Keratinocyte (primary cell): ENCODE results near the gene ANXA2R. TPM values are rescaled to one million over a fixed set of nuclear protein-coding genes. Genes with fewer than 3 reads are reported as not detected.
"Not testable (repeated sequence)": the region's sequence is repeated elsewhere in the genome, so short reads cannot be mapped to it uniquely, and the experiment has no call there.

Source experiments
- DNase-seq: peaks from one replicate; pipeline ENCODE4 v3.0.0-alpha.2; 2011; ENCODE audit warnings: low read depth, missing footprints, low spot score
- FAIRE-seq: peaks from 2 replicates; lab custom pipeline; 2011; peaks lifted over from hg19 to GRCh38; lab: Jason Lieb, UNC
- H2AFZ ChIP-seq: 2 replicates; pipeline ENCODE4 v1.6.0; 2012; ENCODE audit warnings: low read length, control low read depth, inconsistent platforms; ENCODE audit not compliant: control insufficient read depth
- H3K27ac ChIP-seq: 2 replicates; pipeline ENCODE4 v1.5.1; 2011; ENCODE audit warnings: low read length; ENCODE audit not compliant: control insufficient read depth, insufficient read depth
- H3K27me3 ChIP-seq: 3 replicates; pipeline ENCODE4 v1.6.0; 2011; ENCODE audit warnings: low read length; ENCODE audit not compliant: control insufficient read depth, insufficient read depth; ENCODE audit errors: extremely low read depth
- H3K36me3 ChIP-seq, 2 experiments: 2 replicates in 1 of 2; 3 replicates in 1 of 2; pipeline ENCODE4 v1.5.1; 2011; ENCODE audit warnings: low read length in 2 of 2, mild to moderate bottlenecking in 1 of 2; ENCODE audit not compliant: control insufficient read depth in 2 of 2, insufficient read depth in 2 of 2; ENCODE audit errors: extremely low read depth in 1 of 2
- H3K4me1 ChIP-seq: 3 replicates; pipeline ENCODE4 v1.5.1; 2011; ENCODE audit warnings: low read length; ENCODE audit not compliant: control insufficient read depth, insufficient read depth; ENCODE audit errors: extremely low read depth
- H3K4me2 ChIP-seq: 3 replicates; pipeline ENCODE4 v1.6.0; 2011; ENCODE audit warnings: low read depth, low read length; ENCODE audit not compliant: control insufficient read depth, insufficient read depth; ENCODE audit errors: extremely low read depth
- H3K4me3 ChIP-seq, 3 experiments: fragments of 200-600 bp in 1 of 3; sonication (generic) in 1 of 3; 2 replicates in 2 of 3; 3 replicates in 1 of 3; pipeline ENCODE4 v1.5.1; 2011 to 2016; ENCODE audit warnings: low read length in 3 of 3, mild to moderate bottlenecking in 3 of 3, control low read depth in 2 of 3, inconsistent platforms in 1 of 3, low read depth in 1 of 3, mixed read lengths in 1 of 3, mixed run types in 1 of 3, moderate library complexity in 1 of 3; ENCODE audit not compliant: control insufficient read depth in 2 of 3, insufficient read depth in 2 of 3; ENCODE audit errors: extremely low read depth in 1 of 3
- H3K79me2 ChIP-seq: 2 replicates; pipeline ENCODE4 v1.6.0; 2012; ENCODE audit warnings: low read length; ENCODE audit not compliant: control insufficient read depth, insufficient read depth
- H3K9ac ChIP-seq: 3 replicates; pipeline ENCODE4 v1.6.0; 2011; ENCODE audit warnings: low read length; ENCODE audit not compliant: control insufficient read depth, insufficient read depth; ENCODE audit errors: extremely low read depth
- H3K9me1 ChIP-seq: 3 replicates; pipeline ENCODE4 v1.6.0; 2011; ENCODE audit warnings: low read length; ENCODE audit not compliant: control insufficient read depth, insufficient read depth; ENCODE audit errors: extremely low read depth
- H3K9me3 ChIP-seq: 2 replicates; pipeline ENCODE4 v1.5.1; 2012; ENCODE audit warnings: low read depth, low read length; ENCODE audit not compliant: control insufficient read depth
- H4K20me1 ChIP-seq: 3 replicates; pipeline ENCODE4 v1.6.0; 2011; ENCODE audit warnings: low read length; ENCODE audit not compliant: control insufficient read depth, insufficient read depth; ENCODE audit errors: extremely low read depth
- EZH2 ChIP-seq: IDR thresholded peaks from one replicate; pipeline ENCODE4 v1.6.1; 2012; ENCODE audit warnings: inconsistent platforms, mild to moderate bottlenecking, low read length, moderate library complexity
- dilution Hi-C: fragments of 300-500 bp; cut with MboI; formaldehyde crosslinking; loops from one replicate; pipeline ENCODE4 v1.7.0; 2020; ENCODE audit warnings: low sequenced_read_pairs; ENCODE audit not compliant: extremely low pct_ligation_motif_present
- polyA plus RNA-seq, 5 experiments: library from polyadenylated mRNA; depleted of rRNA in 3 of 5; stranded (reverse) in 3 of 5; stranded (forward) in 1 of 5; unstranded in 1 of 5; fragments of >200 nt; gene quantifications; 1 replicate in 1 of 5; 2 replicates in 3 of 5; 3 replicates in 1 of 5; pipeline versions ENCODE4 v1.2.1 to v1.2.3, GENCODE V29; 2011 to 2012; ENCODE audit warnings: missing spikeins in 2 of 5, low read depth in 1 of 5, low replicate concordance in 1 of 5
- TF ChIP-seq, protein P1 (sequence below), 3 experiments: IDR thresholded peaks in 1 of 3; conservative IDR thresholded peaks in 1 of 3; optimal IDR thresholded peaks in 1 of 3; 2 replicates in 2 of 3; 3 replicates in 1 of 3; pipeline versions ENCODE3 to v1.5.1; 2011; ENCODE audit warnings: low read length in 3 of 3, mild to moderate bottlenecking in 3 of 3, moderate library complexity in 2 of 3, control low read depth in 1 of 3, inconsistent platforms in 1 of 3; ENCODE audit not compliant: insufficient read depth in 2 of 3; ENCODE audit errors: extremely low read depth in 1 of 3

Gene ANXA2R
- polyA plus RNA-seq, 1 donor (not counting 4 experiments of a cell fraction or from before 2014, with no cell fraction given): 0.17 TPM

DNA sequence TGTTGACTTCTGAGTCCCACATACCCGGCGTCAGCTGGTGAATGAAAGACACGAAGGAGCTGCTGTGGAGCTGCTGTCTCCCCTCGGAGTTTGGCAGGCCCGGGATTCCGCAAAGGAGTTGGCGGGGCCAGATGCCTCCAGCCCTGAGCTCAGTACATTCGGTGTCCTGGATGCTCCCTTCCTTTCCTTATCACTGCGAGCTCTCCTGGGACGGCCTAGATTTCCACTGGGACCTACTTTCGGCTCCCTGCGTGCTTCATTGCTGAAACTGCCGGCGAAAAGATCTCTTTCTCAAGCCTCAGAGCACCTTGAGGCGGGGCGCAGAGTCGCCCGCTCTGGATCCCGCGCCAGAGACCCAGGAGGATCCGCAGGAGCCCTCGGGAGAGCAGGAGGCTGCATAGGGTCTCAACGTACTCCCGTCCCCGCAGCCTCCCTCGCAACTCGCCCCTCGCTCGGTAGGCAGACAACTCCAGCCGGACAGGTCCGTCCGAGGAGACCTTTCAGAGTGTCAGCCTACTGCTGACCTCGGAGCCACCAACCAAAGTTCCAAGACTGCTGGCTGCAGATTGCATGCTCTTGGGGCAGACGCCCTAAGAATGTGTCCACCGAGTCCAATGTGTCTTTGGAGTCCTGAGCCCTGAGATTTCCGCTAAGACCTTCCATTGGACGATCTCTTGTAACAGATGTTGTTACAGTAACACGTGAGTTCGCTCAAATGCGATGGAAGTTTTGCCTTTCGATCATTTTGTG lies 6.1 kb downstream of the ANXA2R start:
- H2AFZ ChIP-seq: peak overlapping the region; percentile 60
- TF ChIP-seq, protein P1, sequence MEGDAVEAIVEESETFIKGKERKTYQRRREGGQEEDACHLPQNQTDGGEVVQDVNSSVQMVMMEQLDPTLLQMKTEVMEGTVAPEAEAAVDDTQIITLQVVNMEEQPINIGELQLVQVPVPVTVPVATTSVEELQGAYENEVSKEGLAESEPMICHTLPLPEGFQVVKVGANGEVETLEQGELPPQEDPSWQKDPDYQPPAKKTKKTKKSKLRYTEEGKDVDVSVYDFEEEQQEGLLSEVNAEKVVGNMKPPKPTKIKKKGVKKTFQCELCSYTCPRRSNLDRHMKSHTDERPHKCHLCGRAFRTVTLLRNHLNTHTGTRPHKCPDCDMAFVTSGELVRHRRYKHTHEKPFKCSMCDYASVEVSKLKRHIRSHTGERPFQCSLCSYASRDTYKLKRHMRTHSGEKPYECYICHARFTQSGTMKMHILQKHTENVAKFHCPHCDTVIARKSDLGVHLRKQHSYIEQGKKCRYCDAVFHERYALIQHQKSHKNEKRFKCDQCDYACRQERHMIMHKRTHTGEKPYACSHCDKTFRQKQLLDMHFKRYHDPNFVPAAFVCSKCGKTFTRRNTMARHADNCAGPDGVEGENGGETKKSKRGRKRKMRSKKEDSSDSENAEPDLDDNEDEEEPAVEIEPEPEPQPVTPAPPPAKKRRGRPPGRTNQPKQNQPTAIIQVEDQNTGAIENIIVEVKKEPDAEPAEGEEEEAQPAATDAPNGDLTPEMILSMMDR (optimal IDR thresholded peaks at IDR 0.05 in 1 of 3, IDR thresholded peaks at IDR 0.05 in 1 of 3, conservative IDR thresholded peaks at IDR 0.05 in 1 of 3; ENCODE audit: extremely low read depth in 1 of 3, insufficient read depth in 2 of 3, low read length in 3 of 3): no peak
- TF ChIP-seq EZH2: no peak
- H3K9me3 ChIP-seq: no peaks in the 10 kb centered on the region
- peak overlapping the region; percentile 38 for H3K4me2 ChIP-seq
- peak overlapping the region in 1 of 3 experiments; percentile 5 for H3K4me3 ChIP-seq
- H3K79me2 ChIP-seq: peaks cover 6% of the 10 kb centered on the region
- H3K27ac ChIP-seq: no peak overlapping the region
- H3K36me3 ChIP-seq: peaks cover 0 to 2% of the 10 kb centered on the region in 2 experiments
- FAIRE-seq (no peak), DNase-seq (no peak)
- H3K9me1 ChIP-seq: no peaks in the 10 kb centered on the region
- H4K20me1 ChIP-seq: no peaks in the 10 kb centered on the region
- no peaks in the 10 kb centered on the region for H3K27me3 ChIP-seq
- dilution Hi-C loops: no loop called here
- H3K4me1 ChIP-seq: peaks cover 15% of the 10 kb centered on the region
- H3K9ac ChIP-seq: no peak overlapping the region

DNA sequence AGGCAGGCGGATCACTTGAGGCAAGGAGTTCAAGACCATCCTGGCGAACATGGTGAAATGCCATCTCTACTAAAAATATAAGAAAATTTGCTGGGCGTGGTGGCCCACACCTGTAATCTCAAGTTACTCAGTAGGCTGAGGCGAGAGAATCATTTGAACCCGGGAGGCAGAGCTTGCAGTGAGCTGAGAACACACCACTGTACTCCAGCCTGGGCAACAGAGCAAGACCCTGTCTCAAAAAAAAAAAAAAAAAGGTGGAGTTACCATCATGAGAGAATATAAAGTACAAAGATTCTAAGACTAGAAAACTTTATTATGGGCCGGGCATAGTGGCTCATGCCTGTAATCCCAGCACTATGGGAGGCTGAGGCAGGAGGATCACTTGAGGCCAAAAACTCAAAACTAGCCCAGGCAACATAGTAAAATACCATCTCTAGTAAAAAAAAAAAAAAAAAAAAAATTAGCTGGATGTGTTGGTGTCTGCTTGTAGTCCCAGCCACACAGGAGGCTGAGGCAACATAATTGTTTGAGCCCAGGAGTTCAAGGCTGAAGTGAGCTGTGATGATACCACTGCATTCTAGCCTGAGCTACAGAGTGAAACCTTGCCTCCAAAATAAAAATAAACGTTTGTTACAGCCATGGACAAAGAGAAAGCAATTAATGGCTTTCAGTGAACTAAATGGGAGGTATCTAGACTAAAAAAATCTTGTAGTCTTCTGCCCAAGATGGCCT lies 12.9 kb downstream of the ANXA2R start:
- Histone ChIP-seq H3K27me3 (no peaks in the 10 kb centered on the region), H3K9ac (no peak overlapping the region), H3K4me3 (no peak overlapping the region), H3K4me2 (no peak overlapping the region), H3K36me3 (no peaks in the 10 kb centered on the region), H3K27ac (no peak overlapping the region), H2AFZ (no peak overlapping the region), H3K4me1 (no peaks in the 10 kb centered on the region), H3K79me2 (no peaks in the 10 kb centered on the region), H3K9me3 (no peaks in the 10 kb centered on the region), H3K9me1 (no peaks in the 10 kb centered on the region), H4K20me1 (no peaks in the 10 kb centered on the region)
- DNase-seq (no peak), FAIRE-seq (no peak)
- dilution Hi-C loops: no loop called here
- TF ChIP-seq, protein P1 (optimal IDR thresholded peaks at IDR 0.05 in 1 of 3, IDR thresholded peaks at IDR 0.05 in 1 of 3, conservative IDR thresholded peaks at IDR 0.05 in 1 of 3; ENCODE audit: extremely low read depth in 1 of 3, insufficient read depth in 2 of 3, low read length in 3 of 3): no peak
- no peak for TF ChIP-seq EZH2

DNA sequence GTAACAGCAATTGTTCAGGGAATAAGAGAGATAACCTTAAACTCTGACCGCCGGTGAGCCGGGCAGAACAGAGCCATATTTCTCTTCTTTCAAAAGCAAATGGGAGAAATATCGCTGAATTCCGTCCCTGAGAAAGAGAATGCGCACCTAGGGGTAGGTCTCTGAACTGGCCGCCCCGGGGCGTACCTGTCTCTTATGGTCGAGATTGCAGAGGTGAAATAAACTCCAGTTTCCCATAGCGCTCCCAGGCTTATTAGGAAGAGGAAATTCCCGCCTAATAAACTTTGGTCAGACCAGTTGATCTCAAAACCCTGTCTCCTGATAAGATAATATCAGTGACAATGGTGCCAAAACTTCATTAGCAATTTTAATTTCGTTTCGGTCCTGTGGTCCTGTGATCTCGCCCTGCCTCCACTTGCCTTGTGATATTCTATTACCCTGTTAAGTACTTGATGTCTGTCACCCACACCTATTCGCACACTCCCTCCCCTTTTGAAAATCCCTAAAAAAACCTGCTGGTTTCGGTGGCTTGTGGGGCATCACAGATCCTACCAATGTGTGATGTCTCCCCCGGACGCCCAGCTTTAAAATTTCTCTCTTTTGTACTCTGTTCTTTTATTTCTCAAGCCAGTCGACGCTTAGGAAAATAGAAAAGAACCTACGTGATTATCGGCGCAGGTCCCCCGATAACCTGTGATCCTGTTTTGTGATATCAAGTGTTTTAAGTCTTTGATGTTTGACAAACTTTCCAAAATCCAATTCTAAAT lies 14.8 kb downstream of the ANXA2R start:
- H3K4me3 ChIP-seq, H3K4me1 ChIP-seq, H3K9me3 ChIP-seq, H3K9ac ChIP-seq, FAIRE-seq, H3K9me1 ChIP-seq, dilution Hi-C loops, H4K20me1 ChIP-seq, H3K36me3 ChIP-seq, H3K27me3 ChIP-seq, H2AFZ ChIP-seq, H3K79me2 ChIP-seq, DNase-seq, H3K4me2 ChIP-seq, H3K27ac ChIP-seq: not testable (repeated sequence)
